HG03175 (cell line): ENCODE results near the gene ANKRD33B.

Experiments
- ATAC-seq: cut with Tn5 transposase; IDR thresholded peaks from one replicate; pipeline ENCODE4 v1.9.1; 2021; ENCODE audit warnings: mild to moderate bottlenecking, moderate library complexity; ENCODE audit not compliant: unreplicated experiment

The ANKRD33B gene

GRCh38 chr5:10577371-10578292 is 13.8 kb downstream of the ANKRD33B start:
- peak; percentile 39 for ATAC-seq

- no peak for ATAC-seq
Observed at GRCh38 chr5:10578293-10578665, 14.4 kb downstream of the ANKRD33B start.

- ATAC-seq: peak; percentile 66
Observed at GRCh38 chr5:10578869-10579268, 15.0 kb downstream of the ANKRD33B start.

- ATAC-seq: peak; percentile 41
Observed at GRCh38 chr5:10579536-10580521, 16.0 kb downstream of the ANKRD33B start.

GRCh38 chr5:10580531-10581423 is 16.9 kb downstream of the ANKRD33B start:
- ATAC-seq: no peak

GRCh38 chr5:10581424-10581748 is 17.5 kb downstream of the ANKRD33B start:
- no peak for ATAC-seq

GRCh38 chr5:10581867-10582511 is 18.1 kb downstream of the ANKRD33B start:
- ATAC-seq: no peak

GRCh38 chr5:10582512-10582897 is 18.6 kb downstream of the ANKRD33B start:
- ATAC-seq: no peak

GRCh38 chr5:10583663-10584572 is 20.0 kb downstream of the ANKRD33B start:
- no peak for ATAC-seq

- no peak for ATAC-seq
Observed at GRCh38 chr5:10584714-10585517, 21.0 kb downstream of the ANKRD33B start.

- no peak for ATAC-seq
Observed at GRCh38 chr5:10585518-10585915, 21.6 kb downstream of the ANKRD33B start.

GRCh38 chr5:10586008-10586407 is 22.1 kb downstream of the ANKRD33B start:
- ATAC-seq: no peak

GRCh38 chr5:10586555-10586954 is 22.7 kb downstream of the ANKRD33B start:
- no peak for ATAC-seq

- ATAC-seq: no peak
Observed at GRCh38 chr5:10588109-10588775, 24.4 kb downstream of the ANKRD33B start.

GRCh38 chr5:10588779-10589447 is 25.0 kb downstream of the ANKRD33B start:
- no peak for ATAC-seq

GRCh38 chr5:10590226-10590999 is 26.5 kb downstream of the ANKRD33B start:
- ATAC-seq: no peak
